IMR-90 (cell line): Measurements from ENCODE around the gene TMEM181. TPM values are rescaled to one million over a fixed set of nuclear protein-coding genes. Genes with fewer than 3 reads are reported as not detected.

Source experiments
- ATAC-seq: fragments of 200-7000 bp; cut with Tn5 transposase; 2 replicates; pipeline ENCODE4 v1.9.1; 2020; ENCODE audit warnings: low read depth, mild to moderate bottlenecking, moderate library complexity
- BruUV-seq: library from RNA; stranded (reverse); fragments of 400-500 nt; replicated peaks from 2 replicates; lab custom pipeline; 2021; lab: Mats Ljungman, UMichigan
- CTCF ChIA-PET: fragments of 300-600 bp; formaldehyde crosslinking; extraction: SDS; loops from one replicate; lab custom pipeline; 2021; ENCODE audit warnings: antibody characterized with exemption; lab: Yijun Ruan, JAX
- POLR2A ChIA-PET: fragments of 300-600 bp; sonication (Branson Sonifier 250); formaldehyde crosslinking; loops from one replicate; lab custom pipeline; 2022; ENCODE audit warnings: antibody characterized with exemption; ENCODE audit not compliant: unreplicated experiment; lab: Charles Lee
- DNase-seq: peaks from one replicate; pipeline ENCODE4 v3.0.0; 2013
- H2AFZ ChIP-seq: replicated peaks from 2 replicates; pipeline ENCODE3; 2013; ENCODE audit warnings: low read length, mild to moderate bottlenecking; ENCODE audit not compliant: poor library complexity
- H2AK5ac ChIP-seq: 2 replicates; pipeline ENCODE4 v1.6.1; 2013; ENCODE audit warnings: low read depth, low read length, inconsistent platforms
- H2AK9ac ChIP-seq: replicated peaks from 2 replicates; pipeline ENCODE3; 2013; ENCODE audit warnings: mild to moderate bottlenecking, low read depth, low read length, moderate library complexity; ENCODE audit not compliant: poor library complexity
- H2BK120ac ChIP-seq: 2 replicates; pipeline ENCODE4 v1.6.1; 2013; ENCODE audit warnings: low read depth, low read length, inconsistent platforms
- H2BK15ac ChIP-seq: 3 replicates; pipeline ENCODE4 v1.6.1; 2013; ENCODE audit warnings: low read depth, low read length, inconsistent platforms
- H2BK20ac ChIP-seq: 2 replicates; pipeline ENCODE4 v1.6.1; 2013; ENCODE audit warnings: low read depth, mild to moderate bottlenecking, inconsistent platforms, low read length, moderate library complexity
- H2BK5ac ChIP-seq: 2 replicates; pipeline ENCODE4 v1.6.1; 2013; ENCODE audit warnings: mild to moderate bottlenecking, low read depth, low read length, inconsistent platforms; ENCODE audit not compliant: poor library complexity, severe bottlenecking
- H3K14ac ChIP-seq: replicated peaks from 2 replicates; pipeline ENCODE4 v1.6.1; 2013; ENCODE audit warnings: low read depth, low read length, inconsistent platforms
- H3K18ac ChIP-seq: 2 replicates; pipeline ENCODE4 v1.6.1; 2013; ENCODE audit warnings: low read depth, low read length, control low read depth
- H3K23ac ChIP-seq: 2 replicates; pipeline ENCODE4 v1.6.1; 2013; ENCODE audit warnings: low read depth, low read length, inconsistent platforms
- H3K27ac ChIP-seq: 2 replicates; pipeline ENCODE4 v1.5.1; 2013; ENCODE audit warnings: mild to moderate bottlenecking, control low read depth, low read length; ENCODE audit not compliant: insufficient read depth
- H3K27me3 ChIP-seq: 2 replicates; pipeline ENCODE4 v1.6.1; 2013; ENCODE audit warnings: low read length; ENCODE audit not compliant: control insufficient read depth, insufficient read depth
- H3K36me3 ChIP-seq: 2 replicates; pipeline ENCODE4 v1.6.1; 2013; ENCODE audit warnings: low read length, mixed read lengths; ENCODE audit not compliant: control insufficient read depth, insufficient read depth
- H3K4ac ChIP-seq: 2 replicates; pipeline ENCODE4 v1.6.1; 2013; ENCODE audit warnings: low read depth, low read length, inconsistent platforms
- H3K4me1 ChIP-seq: 2 replicates; pipeline ENCODE4 v1.6.1; 2013; ENCODE audit warnings: low read length, mixed read lengths; ENCODE audit not compliant: control insufficient read depth, insufficient read depth
- H3K4me2 ChIP-seq: 2 replicates; pipeline ENCODE4 v1.6.1; 2013; ENCODE audit warnings: low read depth, mild to moderate bottlenecking, control low read depth, low read length, moderate library complexity
- H3K4me3 ChIP-seq: 2 replicates; pipeline ENCODE4 v1.5.1; 2013; ENCODE audit warnings: low read depth, mild to moderate bottlenecking, control low read depth, low read length, moderate library complexity; ENCODE audit not compliant: insufficient read depth
- H3K56ac ChIP-seq: 2 replicates; pipeline ENCODE4 v1.6.1; 2013; ENCODE audit warnings: low read length, inconsistent platforms; ENCODE audit not compliant: insufficient read depth; ENCODE audit errors: extremely low read depth
- H3K79me1 ChIP-seq, 2 experiments: 2 replicates each; pipeline ENCODE4 v1.6.1; 2013; ENCODE audit warnings: low read length in 2 of 2, inconsistent platforms in 1 of 2, low read depth in 1 of 2
- H3K9ac ChIP-seq: 2 replicates; pipeline ENCODE4 v1.6.1; 2013; ENCODE audit warnings: low read depth, low read length, control low read depth
- H3K9me1 ChIP-seq: 2 replicates; pipeline ENCODE4 v1.6.1; 2013; ENCODE audit warnings: low read length, inconsistent platforms; ENCODE audit not compliant: insufficient read depth
- H3K9me3 ChIP-seq: 2 replicates; pipeline ENCODE4 v1.6.1; 2013; ENCODE audit warnings: low read length; ENCODE audit not compliant: control insufficient read depth, insufficient read depth
- H4K20me1 ChIP-seq: 2 replicates; pipeline ENCODE4 v1.6.1; 2013; ENCODE audit warnings: low read length, inconsistent platforms; ENCODE audit not compliant: insufficient read depth
- H4K5ac ChIP-seq: 2 replicates; pipeline ENCODE4 v1.6.1; 2013; ENCODE audit warnings: mild to moderate bottlenecking, low read depth, low read length, control low read depth
- H4K8ac ChIP-seq, 2 experiments: 2 replicates each; pipeline ENCODE4 v1.6.1; 2013; ENCODE audit warnings: low read depth in 2 of 2, low read length in 2 of 2, control low read depth in 1 of 2, inconsistent platforms in 1 of 2
- H4K91ac ChIP-seq: 2 replicates; pipeline ENCODE4 v1.6.1; 2013; ENCODE audit warnings: low read depth, low read length, inconsistent platforms; ENCODE audit not compliant: insufficient read depth
- BHLHE40 ChIP-seq: fragments of 150-350 bp; IDR thresholded peaks from 2 replicates; pipeline ENCODE4 v1.6.1; 2016; ENCODE audit warnings: mild to moderate bottlenecking, low read depth, low read length
- CEBPB ChIP-seq: IDR thresholded peaks from 2 replicates; pipeline ENCODE4 v1.6.1; 2012; ENCODE audit warnings: low read depth, low read length, improper control_type of control experiment
- CHD1 ChIP-seq: IDR thresholded peaks from 2 replicates; pipeline ENCODE4 v1.6.1; 2012; ENCODE audit warnings: low read depth, low read length, improper control_type of control experiment
- FOS ChIP-seq: fragments of 150-350 bp; IDR thresholded peaks from 2 replicates; pipeline ENCODE4 v1.6.1; 2016; ENCODE audit warnings: low read depth, low read length
- MAFK ChIP-seq: IDR thresholded peaks from 2 replicates; pipeline ENCODE4 v1.6.1; 2012; ENCODE audit warnings: low read depth, low read length, improper control_type of control experiment
- MAZ ChIP-seq: IDR thresholded peaks from 2 replicates; pipeline ENCODE4 v1.6.1; 2012; ENCODE audit warnings: low read depth, mild to moderate bottlenecking, low read length, improper control_type of control experiment, moderate library complexity, borderline replicate concordance
- MXI1 ChIP-seq: IDR thresholded peaks from 2 replicates; pipeline ENCODE4 v1.6.1; 2012; ENCODE audit warnings: low read depth, mild to moderate bottlenecking, low read length, moderate library complexity, borderline replicate concordance
- NFE2L2 ChIP-seq: fragments of 150-350 bp; IDR thresholded peaks from 2 replicates; pipeline ENCODE4 v1.6.1; 2016; ENCODE audit warnings: low read depth, mild to moderate bottlenecking, low read length
- POLR2A ChIP-seq: IDR thresholded peaks from 2 replicates; pipeline ENCODE4 v1.6.1; 2012; ENCODE audit warnings: mild to moderate bottlenecking, low read depth, low read length
- RCOR1 ChIP-seq: IDR thresholded peaks from 2 replicates; pipeline ENCODE4 v1.6.1; 2012; ENCODE audit warnings: mild to moderate bottlenecking, low read length, improper control_type of control experiment; ENCODE audit not compliant: insufficient replicate concordance
- RFX5 ChIP-seq: IDR thresholded peaks from 2 replicates; pipeline ENCODE4 v1.8.0; 2012; ENCODE audit warnings: low read depth, mild to moderate bottlenecking, low read length, moderate library complexity
- SMC3 ChIP-seq: fragments of 150-350 bp; IDR thresholded peaks from 2 replicates; pipeline ENCODE4 v1.6.1; 2016; ENCODE audit warnings: low read depth, mild to moderate bottlenecking, antibody characterized with exemption, low read length, moderate library complexity
- WGBS, 2 experiments: methylation state at CpG; one replicate each; pipeline versions ENCODE4 v1.1.5 to v1.1.7; 2013; ENCODE audit warnings: missing lambda C conversion rate in 2 of 2; ENCODE audit not compliant: insufficient read length in 1 of 2; ENCODE audit errors: extremely low coverage in 2 of 2; 5-methylcytosine and 5-hydroxymethylcytosine counted together
- dilution Hi-C: fragments of 300-500 bp; cut with HindIII; formaldehyde crosslinking; loops from one replicate; pipeline ENCODE4 v1.14.3; 2018; ENCODE audit warnings: low sequenced_read_pairs; ENCODE audit not compliant: unreplicated experiment
- in situ Hi-C: fragments of 300-500 bp; cut with MboI; formaldehyde crosslinking; loops from 3 replicates; pipeline ENCODE4 v1.14.3; 2019; ENCODE audit warnings: low sequenced_read_pairs, inconsistent platforms, mixed read lengths
- intact Hi-C: fragments of 100-400 bp; cut with micrococcal nuclease; formaldehyde crosslinking; loops from 2 replicates; pipeline ENCODE4 v1.10.0; 2022
- polyA plus RNA-seq, 3 experiments: library from polyadenylated mRNA; depleted of rRNA; stranded (reverse); fragments of >200 nt; gene quantifications; 2 replicates each; pipeline ENCODE4 v1.2.3, GENCODE V29; 2012; ENCODE audit warnings: low replicate concordance in 1 of 3
- total RNA-seq: library from RNA; depleted of rRNA; stranded (reverse); fragments of >200 nt; gene quantifications from 2 replicates; pipeline ENCODE4 v1.2.3, GENCODE V29; 2012
- TF ChIP-seq, protein P1 (sequence below): fragments of 150-350 bp; IDR thresholded peaks from 2 replicates; pipeline ENCODE4 v1.6.1; 2016; ENCODE audit warnings: low read depth, mild to moderate bottlenecking, low read length, moderate library complexity, borderline replicate concordance
- TF ChIP-seq, protein P2 (sequence below): conservative IDR thresholded peaks from 2 replicates; pipeline ENCODE4 v1.5.1; 2012; ENCODE audit warnings: mild to moderate bottlenecking, low read depth, low read length, improper control_type of control experiment
- TF ChIP-seq, protein P3 (sequence below): fragments of 150-350 bp; IDR thresholded peaks from 2 replicates; pipeline ENCODE4 v1.6.1; 2017; ENCODE audit warnings: mild to moderate bottlenecking, antibody characterized with exemption, low read length, low read depth

The TMEM181 gene
- total and polyA plus RNA-seq, 2 of the 4 experiments (the other 2 are of a cell fraction) = 22.8 to 27.8 TPM

DNA sequence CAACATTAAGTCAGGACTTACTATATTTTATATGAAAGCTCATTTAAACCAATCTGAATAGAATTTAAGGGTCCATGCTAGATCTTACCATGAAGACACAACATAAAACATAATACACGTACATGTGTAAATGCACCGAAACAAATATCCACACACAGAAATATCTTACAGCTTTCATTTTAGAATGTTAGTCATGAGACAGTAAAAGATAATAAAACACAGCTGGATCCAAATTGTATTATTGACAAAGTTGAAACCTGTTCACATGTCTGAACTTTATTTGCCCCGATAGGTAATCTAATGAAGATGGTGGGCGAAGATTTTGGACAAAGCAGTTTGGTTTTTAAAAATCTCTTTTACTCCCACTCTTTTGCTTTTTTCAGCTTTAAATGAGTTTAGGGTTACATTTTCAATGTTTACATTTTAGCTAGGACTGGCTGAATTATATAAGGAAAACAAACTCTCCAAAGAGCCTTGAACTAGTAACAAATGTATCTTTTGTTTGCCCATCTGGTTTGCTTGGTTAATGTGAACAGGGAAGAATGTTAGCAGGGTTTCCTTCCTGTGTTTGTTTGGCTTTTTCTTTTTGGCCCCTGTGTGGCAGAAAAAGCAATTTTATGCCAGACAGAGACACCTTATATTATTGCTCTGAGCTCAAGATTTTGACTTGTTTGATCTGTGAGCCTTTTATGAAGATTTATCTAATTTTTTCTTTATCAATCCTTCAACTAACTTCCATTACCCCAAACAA, 5.1 kb upstream of the TMEM181 start:
- no peak overlapping the region for H3K27ac ChIP-seq
- H2AK5ac ChIP-seq = no peak overlapping the region
- H2BK120ac ChIP-seq = no peak overlapping the region
- H3K9me3 ChIP-seq = no peaks in the 10 kb centered on the region
- H3K27me3 ChIP-seq = no peaks in the 10 kb centered on the region
- no peak overlapping the region for H4K91ac ChIP-seq
- no peak overlapping the region for H3K23ac ChIP-seq
- no peaks in the 10 kb centered on the region for H3K36me3 ChIP-seq
- ChIA-PET CTCF (interaction anchor here (0.5 kb wide), 1 partner anchor 130 kb away, joined by 4 read pairs; no protein-coding TSS in a partner anchor), POLR2A (interaction anchor here (0.7 kb wide), 1 partner anchor 26 kb away, joined by 5 read pairs; no protein-coding TSS in a partner anchor)
- BruUV-seq = no TSS peak
- H2BK5ac ChIP-seq = no peak overlapping the region
- no peak overlapping the region for H3K4me3 ChIP-seq
- TF ChIP-seq MAFK (no peak), POLR2A (no peak), MAZ (no peak), SMC3 (no peak), BHLHE40 (no peak), CHD1 (no peak), MXI1 (no peak), RCOR1 (no peak), RFX5 (no peak), FOS (no peak), NFE2L2 (no peak), CEBPB (no peak)
- TF ChIP-seq, protein P1, sequence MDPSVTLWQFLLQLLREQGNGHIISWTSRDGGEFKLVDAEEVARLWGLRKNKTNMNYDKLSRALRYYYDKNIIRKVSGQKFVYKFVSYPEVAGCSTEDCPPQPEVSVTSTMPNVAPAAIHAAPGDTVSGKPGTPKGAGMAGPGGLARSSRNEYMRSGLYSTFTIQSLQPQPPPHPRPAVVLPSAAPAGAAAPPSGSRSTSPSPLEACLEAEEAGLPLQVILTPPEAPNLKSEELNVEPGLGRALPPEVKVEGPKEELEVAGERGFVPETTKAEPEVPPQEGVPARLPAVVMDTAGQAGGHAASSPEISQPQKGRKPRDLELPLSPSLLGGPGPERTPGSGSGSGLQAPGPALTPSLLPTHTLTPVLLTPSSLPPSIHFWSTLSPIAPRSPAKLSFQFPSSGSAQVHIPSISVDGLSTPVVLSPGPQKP = no peak
- TF ChIP-seq, protein P2, sequence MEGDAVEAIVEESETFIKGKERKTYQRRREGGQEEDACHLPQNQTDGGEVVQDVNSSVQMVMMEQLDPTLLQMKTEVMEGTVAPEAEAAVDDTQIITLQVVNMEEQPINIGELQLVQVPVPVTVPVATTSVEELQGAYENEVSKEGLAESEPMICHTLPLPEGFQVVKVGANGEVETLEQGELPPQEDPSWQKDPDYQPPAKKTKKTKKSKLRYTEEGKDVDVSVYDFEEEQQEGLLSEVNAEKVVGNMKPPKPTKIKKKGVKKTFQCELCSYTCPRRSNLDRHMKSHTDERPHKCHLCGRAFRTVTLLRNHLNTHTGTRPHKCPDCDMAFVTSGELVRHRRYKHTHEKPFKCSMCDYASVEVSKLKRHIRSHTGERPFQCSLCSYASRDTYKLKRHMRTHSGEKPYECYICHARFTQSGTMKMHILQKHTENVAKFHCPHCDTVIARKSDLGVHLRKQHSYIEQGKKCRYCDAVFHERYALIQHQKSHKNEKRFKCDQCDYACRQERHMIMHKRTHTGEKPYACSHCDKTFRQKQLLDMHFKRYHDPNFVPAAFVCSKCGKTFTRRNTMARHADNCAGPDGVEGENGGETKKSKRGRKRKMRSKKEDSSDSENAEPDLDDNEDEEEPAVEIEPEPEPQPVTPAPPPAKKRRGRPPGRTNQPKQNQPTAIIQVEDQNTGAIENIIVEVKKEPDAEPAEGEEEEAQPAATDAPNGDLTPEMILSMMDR = no peak
- TF ChIP-seq, protein P3, sequence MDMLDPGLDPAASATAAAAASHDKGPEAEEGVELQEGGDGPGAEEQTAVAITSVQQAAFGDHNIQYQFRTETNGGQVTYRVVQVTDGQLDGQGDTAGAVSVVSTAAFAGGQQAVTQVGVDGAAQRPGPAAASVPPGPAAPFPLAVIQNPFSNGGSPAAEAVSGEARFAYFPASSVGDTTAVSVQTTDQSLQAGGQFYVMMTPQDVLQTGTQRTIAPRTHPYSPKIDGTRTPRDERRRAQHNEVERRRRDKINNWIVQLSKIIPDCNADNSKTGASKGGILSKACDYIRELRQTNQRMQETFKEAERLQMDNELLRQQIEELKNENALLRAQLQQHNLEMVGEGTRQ = no peak
- H3K4ac ChIP-seq = no peak overlapping the region
- H3K9ac ChIP-seq = no peak overlapping the region
- WGBS, 2 experiments = no CpG with 5 or more reads among the region's 4 CpGs
- no peaks in the 10 kb centered on the region for H3K9me1 ChIP-seq
- no peak overlapping the region for H2BK15ac ChIP-seq
- no peaks in the 10 kb centered on the region; the same call in 1 of the 2 replicates for H3K4me1 ChIP-seq
- H4K5ac ChIP-seq = no peak overlapping the region
- no peaks in the 10 kb centered on the region for H4K20me1 ChIP-seq
- H3K14ac ChIP-seq = no peak overlapping the region
- ATAC-seq = peak; percentile 59
- dilution Hi-C loops = no loop called here
- peak; percentile 39 for DNase-seq
- no peak overlapping the region for H2AK9ac ChIP-seq
- no peak overlapping the region for H2BK20ac ChIP-seq
- H3K18ac ChIP-seq = no peak overlapping the region
- no peaks in the 10 kb centered on the region for H3K79me1 ChIP-seq
- intact Hi-C loops = no loop called here
- H3K56ac ChIP-seq = no peak overlapping the region
- H2AFZ ChIP-seq = no peak overlapping the region
- in situ Hi-C loops = no loop called here
- H4K8ac ChIP-seq = no peak overlapping the region
- H3K4me2 ChIP-seq = no peak overlapping the region
